ENCODE measurements around the gene UCHL1.
"Not testable (repeated sequence)": the region's sequence is repeated elsewhere in the genome, so short reads cannot be mapped to it uniquely, and the experiment has no call there.

Gene UCHL1

GRCh38 chr4:41296995-41297394 is 40.3 kb downstream of the UCHL1 start:
- peak; percentile 8 for DNase-seq

- DNase-seq: no peak
These were observed 41.1 kb downstream of the UCHL1 start for GRCh38 chr4:41297832-41298231.

GRCh38 chr4:41299486-41299885 is 42.8 kb downstream of the UCHL1 start:
- no peak for DNase-seq

GRCh38 chr4:41301137-41301536 is 44.4 kb downstream of the UCHL1 start:
- DNase-seq: no peak

- no peak for DNase-seq
These were observed 46.8 kb downstream of the UCHL1 start for GRCh38 chr4:41303372-41304118.

- DNase-seq: no peak
These were observed 47.5 kb downstream of the UCHL1 start for GRCh38 chr4:41304221-41304620.

- DNase-seq: no peak
These were observed 48.7 kb downstream of the UCHL1 start for GRCh38 chr4:41305476-41305875.

GRCh38 chr4:41307638-41308037 is 50.9 kb downstream of the UCHL1 start:
- DNase-seq: no peak

GRCh38 chr4:41308398-41308797 is 51.7 kb downstream of the UCHL1 start:
- no peak for DNase-seq

- not testable (repeated sequence) for DNase-seq
These were observed 58.7 kb downstream of the UCHL1 start for GRCh38 chr4:41315426-41315825.

GRCh38 chr4:41315862-41316261 is 59.1 kb downstream of the UCHL1 start:
- DNase-seq: no peak
